WTC11 (cell line): ENCODE measurements around the gene ARHGAP6.

ENCODE experiments used
- ATF2 ChIP-seq: sonication (generic); formaldehyde crosslinking; IDR thresholded peaks from 2 replicates; pipeline ENCODE4 v1.8.1; 2022; ENCODE audit warnings: low read depth, missing genetic modification reagents, borderline replicate concordance
- USF2 ChIP-seq: sonication (generic); formaldehyde crosslinking; IDR thresholded peaks from 2 replicates; pipeline ENCODE4 v1.8.1; 2023; ENCODE audit warnings: mild to moderate bottlenecking, missing genetic modification reagents, moderate library complexity

DNA sequence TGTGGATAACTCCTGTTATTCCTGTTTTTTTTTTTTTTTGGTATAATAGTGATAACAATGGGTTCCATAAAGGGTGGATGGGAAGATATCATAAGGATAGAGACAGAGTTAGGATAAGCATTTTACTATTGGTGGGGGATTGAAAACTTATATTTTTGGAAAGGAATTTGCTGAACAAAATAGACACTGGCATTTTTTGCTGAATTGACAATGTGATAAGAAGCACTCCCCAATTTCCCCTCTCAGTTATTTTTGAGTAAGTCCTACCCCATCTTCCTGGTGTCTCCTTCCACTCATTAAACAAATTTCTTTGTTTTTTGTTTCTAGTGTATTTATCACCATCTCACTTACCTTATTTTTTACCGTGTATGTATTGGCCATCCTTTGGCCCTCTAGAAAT is 316.7 kb downstream of the ARHGAP6 start:
- TF ChIP-seq ATF2 (CRISPR knock-in tag), result no peak
- no peak for TF ChIP-seq USF2 (CRISPR knock-in tag)
